ENCODE data around the gene TEP1.
A peak's percentile ranks its signal among the peaks of the same experiment; 100 is the strongest.
"Not testable (repeated sequence)": the region's sequence is repeated elsewhere in the genome, so short reads cannot be mapped to it uniquely, and the experiment has no call there.

TEP1 gene

DNA sequence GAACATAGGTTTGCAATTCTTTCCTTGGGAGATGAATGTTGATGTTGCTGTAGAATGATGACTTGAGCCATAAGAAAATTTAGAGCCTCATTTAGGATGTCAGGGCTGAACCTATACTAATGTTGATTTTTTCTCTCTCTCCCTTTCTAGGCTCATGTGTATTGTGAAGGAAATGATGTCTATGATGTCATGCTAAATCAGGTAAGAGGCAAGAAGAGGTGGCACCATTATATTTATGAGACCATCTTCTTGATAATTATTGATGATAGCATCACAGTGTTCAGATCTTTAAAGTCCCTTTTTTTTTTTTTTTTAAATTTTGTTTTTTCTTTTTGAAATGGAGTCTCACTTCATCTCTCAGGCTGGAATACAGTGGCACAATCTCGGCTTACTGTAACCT lies 66.6 kb downstream of the TEP1 start:
- no peak for DNase-seq (ENCODE audit: low read depth, low spot score)

DNA sequence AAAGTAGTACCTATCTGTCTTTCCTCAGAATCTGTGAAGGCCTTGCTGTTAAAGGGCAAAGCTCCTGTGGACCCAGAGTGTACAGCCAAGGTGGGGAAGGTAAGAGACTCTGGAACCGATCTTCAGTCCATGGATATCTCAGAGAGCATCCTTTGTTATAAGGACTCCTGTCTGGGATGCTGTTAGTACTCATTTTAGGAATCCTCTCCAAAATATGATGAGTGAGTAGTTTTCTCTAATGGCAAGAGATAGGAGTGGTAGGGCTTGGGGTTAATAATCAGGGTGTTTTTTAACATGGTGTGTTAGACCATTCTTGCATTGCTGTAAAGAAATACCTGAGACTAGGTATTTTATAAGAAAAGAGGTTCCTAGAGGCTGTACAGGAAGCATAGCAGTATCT lies 67.9 kb downstream of the TEP1 start:
- no peak for DNase-seq (ENCODE audit: low read depth, low spot score)
- no peak overlapping the region for H3K27ac ChIP-seq

More for the DNA sequence above, 66.6 kb downstream of the TEP1 start:
- H3K27ac ChIP-seq: no peak overlapping the region

DNA sequence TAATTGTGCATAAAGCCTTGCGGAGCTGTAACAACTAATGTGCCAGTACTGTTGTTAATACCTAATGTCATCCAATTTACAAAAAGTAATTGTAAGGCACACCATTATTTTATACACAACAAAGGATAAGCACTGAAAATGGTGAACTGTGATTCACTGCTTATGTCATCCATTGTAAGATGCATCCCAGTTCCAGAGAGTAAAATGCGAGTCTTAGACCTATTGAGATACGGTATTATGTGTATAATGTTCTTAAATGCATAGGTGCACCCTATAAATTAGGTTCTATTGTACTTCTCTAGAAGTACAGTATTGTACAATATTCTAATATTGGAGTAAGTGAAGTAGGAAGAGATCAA lies 69.5 kb downstream of the TEP1 start:
- peak overlapping the region; percentile 93 for H3K27ac ChIP-seq
- no peak for DNase-seq (ENCODE audit: low read depth, low spot score)

DNA sequence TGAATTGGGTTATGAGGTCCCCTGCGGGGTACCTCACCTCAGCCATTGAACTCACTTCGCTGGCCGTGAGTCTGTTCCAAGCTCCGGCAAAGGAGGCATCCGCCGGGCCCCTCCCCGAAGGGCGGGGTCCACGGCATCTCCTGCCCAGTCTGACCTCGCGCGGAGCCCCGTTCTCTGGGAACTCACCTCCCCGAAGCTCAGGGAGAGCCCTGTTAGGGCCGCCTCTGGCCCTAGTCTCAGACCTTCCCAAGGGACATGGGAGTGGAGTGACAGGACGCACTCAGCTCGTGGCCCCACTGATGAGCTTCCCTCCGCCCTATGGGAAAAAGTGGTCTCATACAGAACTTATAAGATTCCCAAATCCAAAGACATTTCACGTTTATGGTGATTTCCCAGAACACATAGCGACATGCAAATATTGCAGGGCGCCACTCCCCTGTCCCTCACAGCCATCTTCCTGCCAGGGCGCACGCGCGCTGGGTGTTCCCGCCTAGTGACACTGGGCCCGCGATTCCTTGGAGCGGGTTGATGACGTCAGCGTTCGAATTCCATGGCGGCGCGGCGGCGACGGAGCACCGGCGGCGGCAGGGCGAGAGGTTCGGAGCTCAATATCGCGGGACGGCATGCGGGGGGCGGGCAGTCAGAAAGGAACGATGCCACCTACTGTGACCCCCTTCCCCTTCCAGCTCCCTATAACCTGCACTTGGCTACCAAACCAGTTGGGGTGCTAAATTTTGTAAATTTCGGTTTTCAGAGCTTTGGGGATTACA lies 70.0 kb downstream of the TEP1 start, which contains the start of gene PARP2:
TSS of gene PARP2 (plus strand) at position 544 of the 770 bp plus-strand sequence. CDS start at position 551, 7 bp downstream.
- peak within 1 kb of the TSS; percentile 93 for H3K27ac ChIP-seq
- DNase-seq (ENCODE audit: low read depth, low spot score): peak; percentile 98

DNA sequence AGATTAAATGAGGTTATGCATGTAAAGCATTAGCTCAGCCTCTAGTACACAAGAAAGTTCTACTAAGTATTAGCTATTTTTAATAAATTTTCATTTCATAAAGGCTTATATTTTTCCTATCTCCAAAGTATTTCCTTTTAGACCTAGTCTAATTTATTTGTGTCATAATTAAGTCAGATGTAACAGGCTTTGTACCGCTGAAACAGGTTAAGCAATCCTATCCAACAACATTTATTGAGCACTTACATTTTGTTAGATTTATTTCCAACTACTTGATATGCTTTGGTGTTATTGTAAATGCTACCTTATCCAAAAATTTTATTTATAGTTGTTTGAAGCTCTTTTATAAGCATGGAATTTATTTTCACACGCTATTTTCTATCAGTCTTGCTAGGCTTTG lies 71.7 kb downstream of the TEP1 start:
- peak overlapping the region; percentile 93 for H3K27ac ChIP-seq
- no peak for DNase-seq (ENCODE audit: low read depth, low spot score)

DNA sequence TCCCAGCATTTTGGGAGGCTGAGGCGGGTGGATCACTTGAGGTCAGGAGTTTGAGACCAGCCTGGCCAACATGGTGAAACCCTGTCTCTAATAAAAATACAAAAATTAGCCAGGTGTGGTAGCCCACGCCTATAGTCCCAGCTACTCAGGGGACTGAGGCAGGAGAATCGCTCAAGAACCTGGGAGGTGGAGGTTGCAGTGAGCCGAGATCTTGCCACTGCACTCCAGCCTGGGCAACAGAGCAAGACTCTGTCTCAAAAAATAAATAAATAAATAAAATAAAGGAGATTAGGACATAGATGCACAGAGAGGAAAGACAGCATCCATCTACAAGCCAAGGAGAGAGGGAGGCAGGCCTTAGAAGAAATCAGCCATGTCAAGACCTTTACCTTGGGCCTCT lies 72.3 kb downstream of the TEP1 start:
- not testable (repeated sequence) for H3K27ac ChIP-seq; DNase-seq (ENCODE audit: low read depth, low spot score)

DNA sequence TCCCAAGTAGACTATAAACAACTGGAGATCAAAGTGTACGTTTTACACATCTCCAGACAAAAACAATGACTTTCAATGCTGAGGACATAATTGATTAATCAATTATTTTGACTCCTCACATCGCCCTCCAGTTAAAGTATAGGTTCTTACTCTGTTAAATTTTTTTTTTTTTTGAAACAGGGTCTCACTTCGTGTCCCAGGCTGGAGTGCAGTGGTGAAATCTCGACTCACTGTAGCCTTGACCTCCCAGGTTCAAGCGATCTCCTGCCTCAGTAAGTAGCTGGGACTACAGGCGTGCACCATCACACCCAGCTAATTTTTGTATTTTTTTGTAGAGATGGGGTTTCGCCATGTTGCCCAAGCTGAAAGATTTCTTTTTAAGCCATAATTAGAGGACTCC lies 79.3 kb downstream of the TEP1 start:
- DNase-seq (ENCODE audit: low read depth, low spot score): no peak
- H3K27ac ChIP-seq: no peak overlapping the region

DNA sequence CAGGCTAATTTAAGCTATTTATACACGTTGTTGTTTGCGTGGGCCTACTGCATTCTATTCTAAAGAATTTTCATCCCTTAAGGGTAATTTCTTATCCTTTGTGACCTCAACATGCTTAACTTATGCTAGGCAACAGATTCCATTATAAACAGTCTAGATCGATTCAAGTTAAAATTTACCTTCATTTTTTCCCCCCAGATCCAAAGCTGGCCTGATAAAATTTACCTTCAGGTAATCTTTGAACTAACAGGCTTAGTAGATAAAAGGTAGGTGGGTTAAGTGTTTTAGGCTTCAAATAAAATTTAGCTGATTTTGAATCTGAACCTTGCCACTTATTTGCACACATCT lies 79.8 kb downstream of the TEP1 start:
- no peak for DNase-seq (ENCODE audit: low read depth, low spot score)
- peak overlapping the region; percentile 66 for H3K27ac ChIP-seq

DNA sequence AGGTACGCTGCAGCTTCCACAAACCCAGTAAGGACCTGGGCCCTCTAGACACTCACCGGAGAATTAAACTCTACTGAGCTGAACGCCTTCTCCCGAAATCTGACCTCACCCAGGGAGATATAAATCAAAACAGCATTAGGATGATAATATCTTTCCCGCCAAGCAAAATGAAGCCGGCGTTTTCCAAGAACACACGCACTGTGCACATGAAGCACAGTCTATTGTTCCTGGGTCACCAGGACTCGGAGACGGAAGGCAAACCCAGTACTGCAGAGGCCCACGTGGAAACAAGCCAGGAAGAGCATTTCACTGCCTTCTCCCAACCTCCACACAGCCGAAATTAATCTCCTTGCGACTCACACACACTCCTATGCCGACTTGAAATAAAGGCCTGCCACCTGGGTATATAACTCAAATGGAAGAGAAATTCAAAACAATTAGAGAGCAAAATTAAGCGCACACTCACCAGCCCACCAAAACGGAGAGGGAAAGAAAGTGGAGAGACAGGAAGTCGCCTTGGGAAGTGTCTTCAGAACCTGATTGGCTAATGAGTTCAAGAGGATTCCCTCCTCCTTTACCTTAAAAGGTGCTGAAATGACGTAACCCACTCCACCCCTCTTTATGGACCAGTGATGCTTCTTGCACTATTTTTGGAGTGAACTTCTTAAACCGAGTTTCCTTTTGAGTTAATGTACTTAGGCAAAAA lies 80.4 kb downstream of the TEP1 start, which contains the start of gene CCNB1IP1:
TSS of gene CCNB1IP1 (minus strand) at position 492 of the 706 bp plus-strand sequence. CDS start 16,756 bp downstream, outside the sequence.
- DNase-seq (ENCODE audit: low read depth, low spot score): peak; percentile 57
- H3K27ac ChIP-seq: peak within 1 kb of the TSS; percentile 66

DNA sequence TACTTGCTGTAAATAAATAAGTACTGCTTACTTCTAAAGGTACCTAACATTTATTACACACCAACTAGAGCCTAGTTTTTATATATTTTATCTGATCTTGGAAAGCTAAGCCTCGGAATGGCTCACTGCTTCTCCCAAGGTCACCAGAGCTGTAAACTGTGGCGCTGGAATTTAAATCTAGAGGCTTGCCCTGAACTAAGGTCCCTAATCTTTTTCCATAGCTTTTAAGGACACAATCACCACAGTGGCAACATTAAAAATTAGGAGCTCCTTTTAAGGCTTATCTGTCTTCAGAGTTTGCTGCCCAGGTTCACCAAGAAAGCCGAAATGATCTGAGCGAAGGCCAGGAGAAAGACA lies 80.9 kb downstream of the TEP1 start:
- peak overlapping the region; percentile 66 for H3K27ac ChIP-seq
- no peak for DNase-seq (ENCODE audit: low read depth, low spot score)

DNA sequence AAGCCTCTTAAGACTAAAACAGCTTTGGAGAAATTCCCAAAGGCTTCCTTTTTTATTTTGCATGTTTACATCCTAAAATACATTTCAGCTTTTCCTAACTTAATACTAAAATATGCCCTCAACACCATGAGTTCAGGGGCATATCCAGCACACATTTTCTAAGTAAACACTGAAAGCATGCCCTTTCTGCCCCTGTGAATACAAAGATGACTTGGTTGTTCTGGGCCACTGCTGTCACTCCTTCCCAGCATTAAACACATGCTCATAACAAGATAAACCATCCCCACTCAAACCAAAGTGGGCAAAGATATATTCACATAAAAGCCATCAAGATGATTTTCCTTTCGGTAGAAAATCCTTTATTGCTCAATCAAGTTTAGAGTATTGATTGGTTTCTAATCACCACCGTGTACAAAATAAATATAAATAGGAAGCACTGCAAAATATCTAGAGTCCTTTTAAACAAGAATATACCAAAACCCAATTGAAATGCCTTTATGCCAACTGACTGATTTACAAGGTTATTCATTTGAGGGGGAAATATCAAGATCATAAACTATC lies 82.2 kb downstream of the TEP1 start:
- no peak overlapping the region for H3K27ac ChIP-seq
- no peak for DNase-seq (ENCODE audit: low read depth, low spot score)

DNA sequence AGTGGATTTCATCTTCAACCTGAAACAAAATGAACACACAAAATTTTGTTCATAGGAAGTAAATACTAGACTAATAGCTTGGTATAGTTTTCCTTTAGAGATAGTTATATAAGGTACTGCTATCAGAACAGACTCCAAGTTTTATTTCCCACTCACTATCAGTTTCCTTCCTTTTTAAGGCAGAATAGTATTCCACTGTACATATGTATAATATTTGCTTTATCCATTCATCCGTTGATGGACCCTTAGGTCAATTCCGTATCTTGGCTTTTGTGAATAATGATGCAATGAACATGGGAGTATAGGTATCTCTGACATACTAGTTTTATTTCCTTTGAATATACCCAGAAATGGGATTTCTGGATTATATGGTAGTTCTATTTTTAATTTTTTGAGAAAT lies 83.9 kb downstream of the TEP1 start:
- DNase-seq (ENCODE audit: low read depth, low spot score): no peak
- peak overlapping the region; percentile 19 for H3K27ac ChIP-seq

DNA sequence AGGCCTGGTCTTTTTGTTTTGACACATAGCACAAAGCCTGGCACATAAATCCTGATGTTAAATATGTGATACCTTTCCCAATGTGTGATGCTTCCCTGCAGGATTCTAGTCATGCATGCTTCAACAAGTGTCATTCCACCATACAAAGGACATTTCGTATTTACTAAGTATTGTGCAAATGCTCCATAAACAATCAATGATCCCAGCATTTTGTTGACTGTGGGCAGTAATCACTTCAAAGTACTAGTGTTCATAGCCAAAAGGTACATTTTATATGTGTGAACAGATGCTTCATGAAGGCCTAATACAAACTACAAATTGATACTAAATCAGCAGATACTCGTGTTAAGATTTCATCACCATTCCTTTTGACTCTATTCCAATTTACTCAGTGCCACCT lies 84.6 kb downstream of the TEP1 start:
- DNase-seq (ENCODE audit: low read depth, low spot score): no peak
- peak overlapping the region; percentile 19 for H3K27ac ChIP-seq

DNA sequence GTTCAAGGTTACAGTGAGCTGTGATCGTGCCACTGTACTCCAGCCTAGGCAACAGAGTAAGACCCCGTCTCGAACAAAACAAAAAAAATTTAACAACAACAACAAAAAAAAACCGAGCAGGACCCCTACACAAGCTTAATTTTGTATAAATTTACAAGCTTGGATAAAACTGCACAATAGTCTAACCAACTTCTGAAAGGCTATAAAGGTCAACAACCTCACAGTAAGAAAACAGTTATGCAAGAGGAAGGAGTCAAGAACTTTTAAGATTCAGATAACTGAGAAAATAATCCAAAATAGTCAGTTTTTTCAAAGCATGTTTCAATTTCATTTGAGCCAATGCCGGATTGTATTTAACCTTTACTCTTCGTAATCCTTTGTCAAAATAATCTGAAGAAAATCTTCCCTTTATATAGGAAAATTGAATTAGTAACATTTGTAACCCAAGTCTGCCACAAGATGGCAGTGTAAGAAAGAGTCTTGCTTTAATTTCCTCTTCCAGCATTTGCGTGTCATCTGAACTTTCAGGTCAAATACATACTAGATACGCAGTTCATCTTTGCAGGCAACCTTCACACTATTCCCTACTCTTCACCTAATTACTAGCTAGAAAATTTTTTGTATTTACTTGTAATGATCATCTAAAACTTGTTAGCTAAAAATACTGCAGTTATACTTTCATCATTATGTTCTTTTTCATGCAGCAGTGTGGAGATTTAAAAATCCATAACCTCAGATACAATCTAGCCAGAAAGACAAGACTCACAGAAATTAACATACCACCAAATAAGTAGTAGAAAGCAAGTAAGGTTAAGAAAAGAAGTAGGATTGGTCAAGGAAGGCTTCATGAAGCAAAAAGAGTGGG lies 86.1 kb downstream of the TEP1 start:
- H3K27ac ChIP-seq: peak overlapping the region; percentile 19
- no peak for DNase-seq (ENCODE audit: low read depth, low spot score)

DNA sequence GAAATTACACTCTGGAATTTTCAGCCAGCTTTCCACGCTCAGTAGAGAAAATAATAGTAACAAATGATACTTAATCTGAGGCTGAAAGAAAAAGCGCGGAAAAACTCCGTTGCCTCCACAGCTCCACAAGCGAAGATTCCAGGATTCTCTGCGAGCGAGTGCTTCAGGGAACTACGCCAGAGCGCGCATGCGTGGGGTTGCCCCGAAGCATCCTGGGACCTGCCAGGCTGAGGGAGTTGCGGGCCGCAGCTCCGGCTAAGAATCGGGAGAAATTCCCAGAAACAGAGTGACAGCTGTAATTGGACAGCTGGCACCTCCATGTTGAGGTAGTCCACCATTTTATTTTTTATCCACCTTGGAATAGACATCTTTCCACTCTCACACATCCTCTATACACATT lies 95.6 kb downstream of the TEP1 start:
- DNase-seq (ENCODE audit: low read depth, low spot score): no peak
- H3K27ac ChIP-seq: no peak overlapping the region
